Measurements from ENCODE around the gene MATK. TPM values are rescaled to one million over a fixed set of nuclear protein-coding genes. Genes with fewer than 3 reads are reported as not detected.
A peak's percentile ranks its signal among the peaks of the same experiment; 100 is the strongest.

The MATK gene
- total RNA-seq, 1 donor from 2014 or later: 0.29 TPM

GRCh38 chr19:3790209-3790734 is 4.1 kb upstream of the MATK start:
- TF ChIP-seq CTCF (conservative IDR thresholded peaks at IDR 0.05; ENCODE audit: low read depth, low read length): no peak
- H3K4me3 ChIP-seq (ENCODE audit: low read depth, low read length): no peak overlapping the region
- no peak for DNase-seq (ENCODE audit: low read depth)

GRCh38 chr19:3788996-3789778 is 3.0 kb upstream of the MATK start:
- H3K4me3 ChIP-seq (ENCODE audit: low read depth, low read length): no peak overlapping the region
- no peak for DNase-seq (ENCODE audit: low read depth)
- no peak for TF ChIP-seq CTCF (conservative IDR thresholded peaks at IDR 0.05; ENCODE audit: low read depth, low read length)

DNA sequence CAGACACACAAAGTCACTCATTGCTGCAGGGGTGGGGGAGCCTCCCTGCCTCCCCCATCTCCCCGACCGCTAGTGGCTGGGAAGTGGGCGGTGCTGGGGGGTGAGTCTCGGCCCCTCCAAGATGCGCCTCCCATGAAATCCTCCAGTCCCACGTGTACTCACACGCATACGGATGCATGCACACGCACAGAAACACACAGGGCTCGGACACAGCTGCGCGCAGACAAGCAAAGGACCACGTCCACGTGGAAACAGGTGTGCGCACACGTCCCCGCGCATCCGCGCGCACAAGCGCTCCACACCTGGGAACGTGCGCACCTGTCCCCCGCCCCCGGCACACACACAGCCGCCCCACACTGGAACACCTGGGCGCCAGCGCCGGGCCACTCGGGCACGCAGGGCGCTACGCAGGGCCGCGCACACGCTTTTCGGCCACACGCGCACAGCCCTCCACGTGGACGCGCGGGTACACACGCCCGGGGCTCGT is 687 bp downstream of the MATK start:
- H3K4me3 ChIP-seq (ENCODE audit: low read depth, low read length): peak overlapping the region; percentile 31
- DNase-seq (ENCODE audit: low read depth): no peak
- TF ChIP-seq CTCF (conservative IDR thresholded peaks at IDR 0.05; ENCODE audit: low read depth, low read length): no peak

DNA sequence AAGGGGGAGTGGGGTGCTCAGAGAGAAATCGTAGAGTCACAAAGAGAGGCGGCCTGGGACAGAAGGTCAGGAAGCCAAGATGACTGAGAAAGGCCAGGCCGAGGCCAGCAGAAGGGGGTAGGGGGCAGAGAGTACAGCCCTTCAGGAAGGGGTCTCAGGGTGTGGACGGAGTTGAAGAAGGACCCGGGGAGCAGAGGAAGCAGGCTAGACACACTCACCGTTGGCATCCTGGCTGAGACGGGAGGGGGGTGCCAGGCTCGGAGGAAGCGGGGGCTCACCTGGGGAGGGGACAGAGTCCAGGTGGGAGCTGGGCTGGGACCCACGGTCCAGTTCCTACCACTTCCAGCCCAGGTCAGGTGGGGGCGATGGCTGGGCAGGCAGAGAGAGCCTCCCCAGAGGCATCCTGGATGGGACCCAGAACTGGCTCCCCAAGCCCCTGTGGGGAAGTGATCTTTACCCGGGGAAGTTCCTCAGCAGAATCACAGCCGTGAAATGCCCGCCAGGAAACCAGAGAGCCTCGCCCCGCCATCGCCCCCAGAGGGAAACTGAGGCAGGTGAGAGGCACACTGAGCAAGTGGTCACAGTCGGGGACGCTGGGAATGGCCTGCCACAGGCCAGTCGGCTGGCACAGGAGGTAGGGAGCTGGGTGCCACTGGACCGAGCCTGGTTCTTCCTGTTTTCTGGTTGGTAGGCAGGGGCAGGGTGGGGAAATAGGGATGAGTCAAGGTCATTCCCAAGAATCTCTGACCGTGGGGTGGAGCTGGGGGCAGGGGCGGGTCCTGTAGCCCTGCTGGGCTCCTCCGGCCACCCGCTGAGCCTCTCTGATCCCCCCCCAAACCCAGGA is 1.4 kb downstream of the MATK start:
- peak overlapping the region; percentile 14 for H3K4me3 ChIP-seq (ENCODE audit: low read depth, low read length)
- TF ChIP-seq CTCF (conservative IDR thresholded peaks at IDR 0.05; ENCODE audit: low read depth, low read length): no peak
- no peak for DNase-seq (ENCODE audit: low read depth)

DNA sequence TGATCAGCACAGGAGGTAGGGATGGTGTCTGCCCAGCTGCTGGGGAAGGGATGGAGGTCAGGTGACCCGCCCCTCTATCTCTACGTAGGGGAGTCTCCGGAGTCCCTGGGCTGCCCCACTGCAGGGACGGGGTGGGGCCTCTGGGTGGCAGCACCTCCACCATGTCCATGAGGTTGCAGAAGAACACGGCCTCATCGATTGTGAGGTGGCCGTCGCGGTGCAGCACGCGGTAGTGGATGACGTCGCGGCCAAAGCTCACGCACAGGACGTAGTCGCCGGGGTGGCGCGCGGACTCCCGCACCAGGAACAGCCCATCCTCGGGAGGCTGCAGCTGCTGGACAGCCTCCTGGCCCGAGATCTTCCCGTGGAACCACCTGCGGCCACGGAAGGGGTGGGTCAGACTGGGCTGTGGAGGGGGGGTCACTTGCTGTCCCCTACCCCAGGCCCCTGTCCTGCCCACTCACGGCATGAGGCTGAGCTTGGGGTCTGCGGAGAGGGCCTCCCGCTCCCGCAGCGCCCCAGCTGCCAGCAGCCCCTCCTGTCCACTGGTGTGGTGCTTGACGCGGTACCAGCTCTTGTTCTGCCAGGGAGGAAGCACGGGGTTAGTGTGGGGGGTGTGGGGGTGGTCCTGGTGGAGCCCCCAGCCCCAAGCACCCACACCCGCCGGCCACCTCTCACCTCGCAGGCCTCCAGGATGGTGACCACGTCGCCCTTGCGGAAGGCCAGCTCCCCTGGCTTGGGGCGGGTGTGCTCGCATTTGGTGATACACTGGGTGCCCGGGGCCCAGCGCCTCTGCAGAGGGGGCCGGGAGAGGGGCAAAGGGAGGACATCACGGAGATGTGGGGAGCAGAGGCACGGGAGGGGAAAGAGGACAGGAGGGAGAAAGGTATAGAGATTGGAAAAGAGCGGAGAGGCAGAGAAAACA is 2.3 kb downstream of the MATK start:
- H3K4me3 ChIP-seq (ENCODE audit: low read depth, low read length): no peak overlapping the region
- DNase-seq (ENCODE audit: low read depth): no peak
- no peak for TF ChIP-seq CTCF (conservative IDR thresholded peaks at IDR 0.05; ENCODE audit: low read depth, low read length)

GRCh38 chr19:3782903-3783302 is 3.3 kb downstream of the MATK start:
- no peak overlapping the region for H3K4me3 ChIP-seq (ENCODE audit: low read depth, low read length)
- no peak for TF ChIP-seq CTCF (conservative IDR thresholded peaks at IDR 0.05; ENCODE audit: low read depth, low read length)
- no peak for DNase-seq (ENCODE audit: low read depth)

All from epithelial cell of proximal tubule (primary cell).